ENCODE measurements around the gene SLC30A2.
"Not testable (repeated sequence)": the region's sequence is repeated elsewhere in the genome, so short reads cannot be mapped to it uniquely, and the experiment has no call there.

The SLC30A2 gene

GRCh38 chr1:26045722-26046245 is at the start of gene SLC30A2:
TSS of gene SLC30A2 (minus strand) at chr1:26046118. CDS start at chr1:26045896, 222 bp downstream.
- no peak for DNase-seq (ENCODE audit: low read depth)

- DNase-seq (ENCODE audit: low read depth): no peak
Observed at GRCh38 chr1:26094677-26095383, 48.9 kb upstream of the SLC30A2 start.

- no peak for DNase-seq (ENCODE audit: low read depth)
Observed at GRCh38 chr1:26094076-26094669, 48.3 kb upstream of the SLC30A2 start.

GRCh38 chr1:26093569-26093968 is 47.7 kb upstream of the SLC30A2 start:
- DNase-seq (ENCODE audit: low read depth): not testable (repeated sequence)

GRCh38 chr1:26092422-26092821 is 46.5 kb upstream of the SLC30A2 start:
- DNase-seq (ENCODE audit: low read depth): no peak

GRCh38 chr1:26090893-26091292 is 45.0 kb upstream of the SLC30A2 start:
- no peak for DNase-seq (ENCODE audit: low read depth)

- no peak for DNase-seq (ENCODE audit: low read depth)
Observed at GRCh38 chr1:26089125-26089524, 43.2 kb upstream of the SLC30A2 start.

GRCh38 chr1:26084844-26085243 is 38.9 kb upstream of the SLC30A2 start:
- no peak for DNase-seq (ENCODE audit: low read depth)

GRCh38 chr1:26084091-26084561 is 38.2 kb upstream of the SLC30A2 start:
- no peak for DNase-seq (ENCODE audit: low read depth)

- no peak for DNase-seq (ENCODE audit: low read depth)
Observed at GRCh38 chr1:26083208-26083607, 37.3 kb upstream of the SLC30A2 start.

GRCh38 chr1:26082020-26082350 is 36.1 kb upstream of the SLC30A2 start:
- no peak for DNase-seq (ENCODE audit: low read depth)

GRCh38 chr1:26081267-26082019 is 35.5 kb upstream of the SLC30A2 start:
- no peak for DNase-seq (ENCODE audit: low read depth)

- no peak for DNase-seq (ENCODE audit: low read depth)
Observed at GRCh38 chr1:26079960-26080814, 34.3 kb upstream of the SLC30A2 start.

GRCh38 chr1:26079178-26079563 is 33.3 kb upstream of the SLC30A2 start:
- DNase-seq (ENCODE audit: low read depth): no peak

- no peak for DNase-seq (ENCODE audit: low read depth)
Observed at GRCh38 chr1:26078286-26079177, 32.6 kb upstream of the SLC30A2 start.

GRCh38 chr1:26077524-26077923 is 31.6 kb upstream of the SLC30A2 start:
- no peak for DNase-seq (ENCODE audit: low read depth)

- DNase-seq (ENCODE audit: low read depth): no peak
Observed at GRCh38 chr1:26075421-26076144, 29.7 kb upstream of the SLC30A2 start.

GRCh38 chr1:26072305-26072704 is 26.4 kb upstream of the SLC30A2 start:
- no peak for DNase-seq (ENCODE audit: low read depth)

- no peak for DNase-seq (ENCODE audit: low read depth)
Observed at GRCh38 chr1:26070963-26071342, 25.0 kb upstream of the SLC30A2 start.

- DNase-seq (ENCODE audit: low read depth): no peak
Observed at GRCh38 chr1:26070296-26070962, 24.5 kb upstream of the SLC30A2 start.

Data from stimulated activated CD8-positive, alpha-beta memory T cell treated with anti-CD3 and anti-CD28 coated beads, Interleukin-12 subunit alpha, Interleukin-12 subunit beta, amount 100 ng/mL, for 1 hour (primary cell).